Measurements from ENCODE around the gene ASAH2. TPM values are rescaled to one million over a fixed set of nuclear protein-coding genes. Genes with fewer than 3 reads are reported as not detected.

ASAH2 gene
- polyA plus RNA-seq, 3 donors, result not detected

GRCh38 chr10:50231515-50232260 lies 19.6 kb downstream of the ASAH2 start:
- Mint-ChIP-seq H3K36me3 (no peaks in the 10 kb centered on the region), H3K27ac (no peak overlapping the region), H3K4me3 (no peak overlapping the region), H3K4me1 (no peaks in the 10 kb centered on the region), H3K9me3 (no peaks in the 10 kb centered on the region), H3K27me3 (ENCODE audit: low read depth in 3 of 3) (peaks cover 2 to 12% (median 6%) of the 10 kb centered on the region in 3 donors)
- Histone ChIP-seq H3K9me3 (replicated peaks in 1 of 2; ENCODE audit: control insufficient read depth in 1 of 2, insufficient read depth in 1 of 2, low read length in 2 of 2) (no peaks in the 10 kb centered on the region), H2AFZ (ENCODE audit: insufficient read depth, low read depth, low read length, poor library complexity, severe bottlenecking) (no peak overlapping the region), H3K36me3 (replicated peaks in 1 of 2; ENCODE audit: control insufficient read depth in 1 of 2, insufficient read depth in 2 of 2, low read length in 2 of 2) (no peaks in the 10 kb centered on the region), H3K9ac (ENCODE audit: insufficient read depth, low read length, poor library complexity, severe bottlenecking) (no peak overlapping the region), H3K27me3 (ENCODE audit: control insufficient read depth in 2 of 2, insufficient read depth in 2 of 2, low read length in 2 of 2) (peaks cover 0 to 4% of the 10 kb centered on the region in 2 donors), H3K4me3 (replicated peaks in 1 of 3; ENCODE audit: low read depth in 2 of 3, low read length in 3 of 3) (no peak overlapping the region), H3K27ac (ENCODE audit: low read depth in 1 of 2, low read length in 2 of 2) (no peak overlapping the region), H4K20me1 (ENCODE audit: insufficient read depth, low read length) (no peaks in the 10 kb centered on the region), H3K4me2 (replicated peaks; ENCODE audit: extremely low read depth, low read length, poor library complexity, severe bottlenecking) (no peak overlapping the region), H3K4me1 (ENCODE audit: control insufficient read depth in 1 of 2, insufficient read depth in 2 of 2, low read length in 2 of 2) (no peaks in the 10 kb centered on the region), H3K79me2 (ENCODE audit: insufficient read depth, low read length) (no peaks in the 10 kb centered on the region)
- peak in 1 of 3 donors; percentile 3 for DNase-seq
- no peak for TF ChIP-seq CTCF (IDR thresholded peaks at IDR 0.05)
- intact Hi-C loops (cut with micrococcal nuclease), result no loop called here

- Histone ChIP-seq H3K9me3 (replicated peaks in 1 of 2; ENCODE audit: control insufficient read depth in 1 of 2, insufficient read depth in 1 of 2, low read length in 2 of 2) (no peaks in the 10 kb centered on the region), H3K79me2 (ENCODE audit: insufficient read depth, low read length) (no peaks in the 10 kb centered on the region), H3K4me1 (ENCODE audit: control insufficient read depth in 1 of 2, insufficient read depth in 2 of 2, low read length in 2 of 2) (no peaks in the 10 kb centered on the region), H3K9ac (ENCODE audit: insufficient read depth, low read length, poor library complexity, severe bottlenecking) (no peak overlapping the region), H3K4me3 (replicated peaks in 1 of 3; ENCODE audit: low read depth in 2 of 3, low read length in 3 of 3) (no peak overlapping the region), H2AFZ (ENCODE audit: insufficient read depth, low read depth, low read length, poor library complexity, severe bottlenecking) (no peak overlapping the region), H4K20me1 (ENCODE audit: insufficient read depth, low read length) (no peaks in the 10 kb centered on the region), H3K27ac (ENCODE audit: low read depth in 1 of 2, low read length in 2 of 2) (no peak overlapping the region), H3K27me3 (ENCODE audit: control insufficient read depth in 2 of 2, insufficient read depth in 2 of 2, low read length in 2 of 2) (peaks cover 0 to 4% of the 10 kb centered on the region in 2 donors), H3K36me3 (replicated peaks in 1 of 2; ENCODE audit: control insufficient read depth in 1 of 2, insufficient read depth in 2 of 2, low read length in 2 of 2) (no peaks in the 10 kb centered on the region), H3K4me2 (replicated peaks; ENCODE audit: extremely low read depth, low read length, poor library complexity, severe bottlenecking) (no peak overlapping the region)
- H3K27ac Mint-ChIP-seq, result no peak overlapping the region
- intact Hi-C loops (cut with micrococcal nuclease), result no loop called here
- H3K4me1 Mint-ChIP-seq, result no peaks in the 10 kb centered on the region
- TF ChIP-seq CTCF (IDR thresholded peaks at IDR 0.05), result no peak
- no peak overlapping the region for H3K4me3 Mint-ChIP-seq
- no peaks in the 10 kb centered on the region for H3K36me3 Mint-ChIP-seq
- DNase-seq, result no peak
- H3K27me3 Mint-ChIP-seq (ENCODE audit: low read depth in 3 of 3), result peaks cover 5 to 18% (median 6%) of the 10 kb centered on the region in 3 donors
- WGBS (ENCODE audit: insufficient coverage), result 100% methylated on average over 1 of the region's 1 CpG
- H3K9me3 Mint-ChIP-seq, result no peaks in the 10 kb centered on the region
Measured at GRCh38 chr10:50229460-50229859, 21.9 kb downstream of the ASAH2 start.

Measured in CD14-positive monocyte (primary cell).